ENCODE data around the gene GRK6. TPM values are rescaled to one million over a fixed set of nuclear protein-coding genes. Genes with fewer than 3 reads are reported as not detected.

The GRK6 gene
- total RNA-seq, 1 donor: 24.2 TPM

DNA sequence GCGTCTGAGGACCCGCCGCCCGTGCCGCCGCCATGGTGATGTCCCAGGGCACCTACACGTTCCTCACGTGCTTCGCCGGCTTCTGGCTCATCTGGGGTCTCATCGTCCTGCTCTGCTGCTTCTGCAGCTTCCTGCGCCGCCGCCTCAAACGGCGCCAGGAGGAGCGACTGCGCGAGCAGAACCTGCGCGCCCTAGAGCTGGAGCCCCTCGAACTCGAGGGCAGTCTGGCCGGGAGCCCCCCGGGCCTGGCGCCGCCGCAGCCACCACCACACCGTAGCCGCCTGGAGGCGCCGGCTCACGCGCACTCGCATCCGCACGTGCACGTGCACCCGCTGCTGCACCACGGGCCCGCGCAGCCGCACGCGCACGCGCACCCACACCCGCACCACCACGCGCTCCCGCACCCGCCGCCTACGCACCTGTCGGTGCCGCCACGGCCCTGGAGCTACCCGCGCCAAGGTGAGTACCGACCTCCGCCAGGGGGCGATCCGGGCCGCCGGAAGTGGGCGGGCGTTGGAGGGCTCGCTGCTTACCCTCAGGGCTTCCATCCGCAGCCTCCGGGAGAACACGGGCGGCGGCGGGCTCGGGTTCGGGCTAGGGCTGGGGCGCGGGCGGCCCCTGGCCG lies 28.7 kb downstream of the GRK6 start:
- peak overlapping the region; percentile 57 for H3K4me3 ChIP-seq (ENCODE audit: low read depth, low read length)
- DNase-seq (ENCODE audit: low read depth): peak; percentile 65
- TF ChIP-seq, protein P1, sequence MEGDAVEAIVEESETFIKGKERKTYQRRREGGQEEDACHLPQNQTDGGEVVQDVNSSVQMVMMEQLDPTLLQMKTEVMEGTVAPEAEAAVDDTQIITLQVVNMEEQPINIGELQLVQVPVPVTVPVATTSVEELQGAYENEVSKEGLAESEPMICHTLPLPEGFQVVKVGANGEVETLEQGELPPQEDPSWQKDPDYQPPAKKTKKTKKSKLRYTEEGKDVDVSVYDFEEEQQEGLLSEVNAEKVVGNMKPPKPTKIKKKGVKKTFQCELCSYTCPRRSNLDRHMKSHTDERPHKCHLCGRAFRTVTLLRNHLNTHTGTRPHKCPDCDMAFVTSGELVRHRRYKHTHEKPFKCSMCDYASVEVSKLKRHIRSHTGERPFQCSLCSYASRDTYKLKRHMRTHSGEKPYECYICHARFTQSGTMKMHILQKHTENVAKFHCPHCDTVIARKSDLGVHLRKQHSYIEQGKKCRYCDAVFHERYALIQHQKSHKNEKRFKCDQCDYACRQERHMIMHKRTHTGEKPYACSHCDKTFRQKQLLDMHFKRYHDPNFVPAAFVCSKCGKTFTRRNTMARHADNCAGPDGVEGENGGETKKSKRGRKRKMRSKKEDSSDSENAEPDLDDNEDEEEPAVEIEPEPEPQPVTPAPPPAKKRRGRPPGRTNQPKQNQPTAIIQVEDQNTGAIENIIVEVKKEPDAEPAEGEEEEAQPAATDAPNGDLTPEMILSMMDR (IDR thresholded peaks at IDR 0.05; ENCODE audit: insufficient read depth, low read depth, low read length): peak; percentile 53

DNA sequence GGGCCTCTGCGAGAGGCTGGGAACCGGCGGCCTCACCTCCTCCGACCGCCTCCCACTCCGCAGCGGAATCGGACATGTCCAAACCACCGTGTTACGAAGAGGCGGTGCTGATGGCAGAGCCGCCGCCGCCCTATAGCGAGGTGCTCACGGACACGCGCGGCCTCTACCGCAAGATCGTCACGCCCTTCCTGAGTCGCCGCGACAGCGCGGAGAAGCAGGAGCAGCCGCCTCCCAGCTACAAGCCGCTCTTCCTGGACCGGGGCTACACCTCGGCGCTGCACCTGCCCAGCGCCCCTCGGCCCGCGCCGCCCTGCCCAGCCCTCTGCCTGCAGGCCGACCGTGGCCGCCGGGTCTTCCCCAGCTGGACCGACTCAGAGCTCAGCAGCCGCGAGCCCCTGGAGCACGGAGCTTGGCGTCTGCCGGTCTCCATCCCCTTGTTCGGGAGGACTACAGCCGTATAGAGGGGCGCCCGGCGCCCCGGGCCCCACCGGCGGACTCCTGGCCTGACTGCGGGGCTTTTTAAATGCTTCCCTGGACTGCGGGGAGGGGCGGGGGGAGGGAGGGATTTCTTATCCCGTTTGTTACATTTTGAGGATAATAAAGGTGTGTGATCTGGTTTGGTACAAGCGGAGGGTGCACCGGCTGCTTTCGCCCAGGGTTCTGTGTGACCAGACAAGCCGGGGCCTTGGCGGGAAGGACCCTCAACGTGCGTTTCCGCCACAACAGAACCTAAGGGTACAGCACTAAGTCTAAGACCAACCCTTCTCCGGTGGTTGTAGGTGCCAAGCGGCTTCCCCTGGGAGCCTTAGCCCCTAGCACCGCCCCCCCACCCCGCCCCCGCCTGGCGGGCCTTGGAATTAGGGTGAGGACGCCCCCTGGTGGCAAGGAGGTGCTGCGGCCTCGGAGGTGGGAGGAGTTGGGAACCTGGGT lies 29.4 kb downstream of the GRK6 start:
- TF ChIP-seq, protein P1 (IDR thresholded peaks at IDR 0.05; ENCODE audit: insufficient read depth, low read depth, low read length): peak; percentile 84
- H3K4me3 ChIP-seq (ENCODE audit: low read depth, low read length): peak overlapping the region; percentile 57
- DNase-seq (ENCODE audit: low read depth): peak; percentile 93

DNA sequence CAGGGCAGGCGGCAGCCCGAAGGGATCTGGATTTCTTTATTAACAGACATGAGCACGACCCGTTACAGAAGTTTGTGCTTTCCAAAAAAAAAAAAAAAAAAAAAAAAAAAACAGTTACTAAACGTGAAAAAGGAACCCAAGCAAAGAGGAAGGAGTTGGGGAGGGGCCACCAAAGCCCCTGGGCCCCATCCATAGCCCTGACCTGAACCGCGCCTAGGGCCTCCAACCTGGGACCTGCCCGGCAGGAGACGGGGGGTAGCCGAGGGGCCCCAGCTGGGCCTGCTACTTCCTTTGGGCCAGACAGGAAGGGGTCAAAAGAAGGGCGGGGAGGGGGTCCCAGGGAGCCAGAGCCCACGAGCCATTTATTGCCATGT lies 30.1 kb downstream of the GRK6 start:
- no peak for DNase-seq (ENCODE audit: low read depth)
- TF ChIP-seq, protein P1 (IDR thresholded peaks at IDR 0.05; ENCODE audit: insufficient read depth, low read depth, low read length): no peak
- no peak overlapping the region for H3K4me3 ChIP-seq (ENCODE audit: low read depth, low read length)

DNA sequence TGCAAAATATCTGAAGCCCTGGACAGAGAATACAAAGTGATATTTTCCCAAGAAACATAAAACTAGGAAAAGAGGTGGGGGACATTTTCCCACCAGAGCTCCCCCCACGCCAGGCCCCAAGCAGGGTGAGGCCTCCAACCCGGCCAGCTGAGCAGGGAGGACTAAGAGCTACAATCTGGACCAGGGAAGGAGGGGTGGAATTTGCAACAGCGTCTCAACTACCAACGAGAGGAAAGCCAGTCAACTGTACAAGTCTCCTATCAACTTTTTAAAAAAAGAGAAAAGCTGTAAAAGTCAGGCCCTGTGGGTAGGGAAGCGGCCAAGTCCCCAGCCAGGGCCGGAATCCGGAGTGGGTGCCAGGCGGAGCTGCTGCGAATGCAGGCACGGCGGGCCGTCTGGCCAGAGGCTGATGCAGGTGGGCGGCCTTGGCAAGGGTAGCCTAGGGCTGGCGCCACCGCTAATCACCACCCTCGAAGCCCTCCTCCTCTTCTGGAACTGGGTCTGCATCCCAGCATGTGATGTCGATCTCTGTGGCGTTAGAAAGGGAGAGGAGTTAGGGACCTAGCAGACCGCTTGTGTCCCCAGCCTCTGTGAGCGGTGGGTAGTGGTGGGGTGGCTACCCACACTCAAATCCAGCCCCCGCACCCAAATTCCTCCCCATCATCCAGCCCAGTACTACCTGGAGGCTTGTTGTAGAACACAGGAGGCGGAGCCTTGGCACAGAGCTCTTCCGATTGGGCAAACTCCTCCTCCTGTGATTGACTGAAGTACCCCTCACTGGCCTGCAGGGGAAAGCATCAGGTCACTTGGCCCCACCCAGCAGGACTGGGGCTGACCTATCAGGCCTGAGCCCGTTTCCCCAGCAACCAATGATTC lies 30.7 kb downstream of the GRK6 start:
- TF ChIP-seq, protein P1 (IDR thresholded peaks at IDR 0.05; ENCODE audit: insufficient read depth, low read depth, low read length): peak; percentile 68
- peak; percentile 96 for DNase-seq (ENCODE audit: low read depth)
- H3K4me3 ChIP-seq (ENCODE audit: low read depth, low read length): no peak overlapping the region

DNA sequence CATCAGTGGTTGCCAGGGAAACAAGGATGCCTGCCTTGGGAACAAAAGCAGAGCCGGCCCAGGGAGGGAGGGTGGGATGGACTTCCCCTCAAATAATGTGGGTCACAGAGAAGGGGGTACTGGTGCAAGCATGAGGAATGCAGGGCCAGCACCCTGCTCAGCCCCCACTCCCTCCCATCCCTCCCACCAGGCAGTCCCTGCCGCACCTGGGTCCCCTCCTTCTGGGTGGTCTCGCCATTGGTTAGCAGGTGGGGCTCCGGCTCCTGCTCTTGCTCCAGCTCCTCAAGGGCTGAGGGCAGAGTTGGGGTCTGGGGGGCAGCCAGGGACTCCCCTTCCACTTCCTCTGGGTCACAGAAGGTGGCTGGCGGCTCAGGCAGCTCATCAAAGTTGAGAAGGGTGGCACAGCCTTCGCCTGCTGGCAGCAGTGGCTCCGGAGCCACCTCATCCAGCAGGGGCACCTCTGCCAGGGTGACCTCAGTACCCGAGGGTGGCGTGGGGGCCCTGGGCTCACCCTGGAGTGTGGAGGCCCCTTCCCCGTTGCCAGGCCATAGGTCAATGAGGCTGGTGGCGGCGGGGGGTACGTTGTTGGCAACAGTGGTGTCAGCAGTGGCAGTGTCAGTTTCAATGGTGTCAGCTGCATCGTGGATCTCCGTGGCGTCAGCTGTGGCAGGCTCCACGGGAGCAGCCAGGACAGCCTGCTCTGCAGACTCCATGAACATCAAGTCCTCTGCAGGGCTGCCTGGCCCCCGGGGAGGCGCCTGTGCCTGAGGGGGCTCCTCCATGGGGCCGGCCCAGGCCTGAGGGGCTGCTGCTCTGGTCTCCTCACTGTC lies 31.6 kb downstream of the GRK6 start:
- H3K4me3 ChIP-seq (ENCODE audit: low read depth, low read length): no peak overlapping the region
- TF ChIP-seq, protein P1 (IDR thresholded peaks at IDR 0.05; ENCODE audit: insufficient read depth, low read depth, low read length): no peak

DNA sequence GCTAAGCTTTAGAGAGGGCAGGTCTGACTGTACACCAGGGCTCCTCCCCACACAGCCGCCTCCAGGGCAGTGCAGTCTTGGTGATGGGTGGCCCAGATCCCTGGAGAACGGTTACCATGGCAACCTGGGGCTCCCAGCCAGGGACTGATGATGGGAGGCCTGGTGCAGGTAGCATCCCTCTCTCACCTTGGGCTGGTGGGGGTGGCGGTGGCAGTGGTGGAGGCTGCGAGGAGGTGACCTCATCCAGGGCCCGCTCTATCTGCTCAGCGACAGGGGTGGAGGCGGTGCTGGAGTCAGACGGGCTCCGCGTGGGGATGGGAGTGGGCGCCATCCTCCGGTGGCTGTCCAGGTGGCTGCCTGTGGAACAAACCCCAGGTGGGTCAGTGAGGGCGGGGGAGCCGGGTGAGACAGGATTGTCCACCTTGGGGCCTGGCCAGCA lies 32.5 kb downstream of the GRK6 start:
- DNase-seq (ENCODE audit: low read depth): no peak
- TF ChIP-seq, protein P1 (IDR thresholded peaks at IDR 0.05; ENCODE audit: insufficient read depth, low read depth, low read length): no peak
- no peak overlapping the region for H3K4me3 ChIP-seq (ENCODE audit: low read depth, low read length)

More for the DNA sequence above, 31.6 kb downstream of the GRK6 start:
- DNase-seq (ENCODE audit: low read depth): no peak

Data from fibroblast of villous mesenchyme (primary cell).